HepG2 (cell line): ENCODE data around the gene CYP4V2. TPM values are rescaled to one million over a fixed set of nuclear protein-coding genes. Genes with fewer than 3 reads are reported as not detected.

Experiments used
- AGO2 ChIP-seq: fragments of 200-400 bp; formaldehyde crosslinking; optimal IDR thresholded peaks from 2 replicates; pipeline ENCODE3; 2017; ENCODE audit warnings: mild to moderate bottlenecking, low read depth, low read length, moderate library complexity
- ATF4 ChIP-seq, 2 experiments: fragments of 450-650 bp in 1 of 2; sonication (generic) in 1 of 2; formaldehyde crosslinking; IDR thresholded peaks; 2 replicates each; pipeline versions ENCODE4 v1.5.0 to v1.8.0; 2020 to 2022; ENCODE audit warnings: mild to moderate bottlenecking in 1 of 2, missing genetic modification reagents in 1 of 2
- CTCF ChIP-seq: sonication (generic); formaldehyde crosslinking; IDR thresholded peaks from 2 replicates; pipeline ENCODE4 v1.5.0; 2020; ENCODE audit warnings: mild to moderate bottlenecking, missing genetic modification reagents, moderate library complexity
- DZIP1 ChIP-seq: sonication (generic); formaldehyde crosslinking; IDR thresholded peaks from 2 replicates; pipeline ENCODE4 v1.5.0; 2020; ENCODE audit warnings: mild to moderate bottlenecking, missing genetic modification reagents
- HDAC1 ChIP-seq: sonication (generic); formaldehyde crosslinking; IDR thresholded peaks from 2 replicates; pipeline ENCODE4 v1.5.1; 2020; ENCODE audit warnings: mild to moderate bottlenecking, missing genetic modification reagents
- HMGXB3 ChIP-seq: sonication (generic); formaldehyde crosslinking; IDR thresholded peaks from 2 replicates; pipeline ENCODE4 v1.4.0; 2020; ENCODE audit warnings: missing genetic modification reagents, borderline replicate concordance
- JUN ChIP-seq: sonication (generic); formaldehyde crosslinking; IDR thresholded peaks from 2 replicates; pipeline ENCODE4 v1.4.0; 2020; ENCODE audit warnings: mild to moderate bottlenecking, missing genetic modification reagents
- KDM3A ChIP-seq: IDR thresholded peaks from 2 replicates; pipeline ENCODE4 v1.6.1; 2018; ENCODE audit warnings: low read depth, missing compliant biosample characterization
- KLF12 ChIP-seq: sonication (generic); formaldehyde crosslinking; IDR thresholded peaks from 2 replicates; pipeline ENCODE4 v1.4.0; 2020; ENCODE audit warnings: missing genetic modification reagents, borderline replicate concordance
- PITX1 ChIP-seq: sonication (generic); formaldehyde crosslinking; IDR thresholded peaks from 2 replicates; pipeline ENCODE4 v1.5.1; 2020; ENCODE audit warnings: mild to moderate bottlenecking, missing genetic modification reagents
- SMC3 ChIP-seq: IDR thresholded peaks from 2 replicates; pipeline ENCODE4 v1.6.1; 2011; ENCODE audit warnings: low read length, improper control_type of control experiment
- SRY ChIP-seq: sonication (generic); formaldehyde crosslinking; IDR thresholded peaks from 2 replicates; pipeline ENCODE4 v1.8.0; 2022; ENCODE audit warnings: mild to moderate bottlenecking, missing genetic modification reagents
- ZBTB21 ChIP-seq: sonication (generic); formaldehyde crosslinking; IDR thresholded peaks from 2 replicates; pipeline ENCODE4 v1.4.0; 2020; ENCODE audit warnings: missing genetic modification reagents
- ZBTB26 ChIP-seq: IDR thresholded peaks from 2 replicates; pipeline ENCODE4 v1.6.1; 2016; ENCODE audit warnings: missing compliant biosample characterization, missing genetic modification reagents, borderline replicate concordance
- ZFP41 ChIP-seq: sonication (generic); formaldehyde crosslinking; IDR thresholded peaks from 2 replicates; pipeline ENCODE4 v1.4.0; 2020; ENCODE audit warnings: mild to moderate bottlenecking, missing genetic modification reagents, borderline replicate concordance
- ZNF501 ChIP-seq: sonication (generic); formaldehyde crosslinking; IDR thresholded peaks from 2 replicates; pipeline ENCODE4 v1.5.1; 2020; ENCODE audit warnings: mild to moderate bottlenecking, moderate library complexity, missing genetic modification reagents
- ZNF749 ChIP-seq: sonication (generic); formaldehyde crosslinking; IDR thresholded peaks from 2 replicates; pipeline ENCODE4 v1.8.0; 2022; ENCODE audit warnings: mild to moderate bottlenecking, missing genetic modification reagents, moderate library complexity, borderline replicate concordance
- ZNF891 ChIP-seq: sonication (generic); formaldehyde crosslinking; IDR thresholded peaks from 2 replicates; pipeline ENCODE4 v1.5.0; 2020; ENCODE audit warnings: mild to moderate bottlenecking, missing genetic modification reagents
- polyA plus RNA-seq, 8 experiments: library from polyadenylated mRNA; depleted of rRNA in 3 of 8; stranded (reverse) in 7 of 8; unstranded in 1 of 8; fragments of >200 nt; fragmentation: Illumina TruSeq in 4 of 8; extraction: Trizol in 4 of 8; gene quantifications; 2 replicates each; pipeline versions ENCODE4 v1.2.1 to v1.2.3, GENCODE V29; 2011 to 2016; ENCODE audit warnings: low read depth in 4 of 8, missing spikeins in 1 of 8, mixed read lengths in 1 of 8; ENCODE audit not compliant: insufficient read depth in 1 of 8
- total RNA-seq, 5 experiments: library from RNA; depleted of rRNA; stranded (reverse); fragments of >200 nt; fragmentation: Illumina TruSeq; extraction: Trizol; gene quantifications; 2 replicates each; pipeline ENCODE4 v1.2.3, GENCODE V29; 2016; ENCODE audit warnings: low read depth in 1 of 5

CYP4V2 gene
- total and polyA plus RNA-seq, 2 of the 13 experiments (the other 11 are each of a cell fraction or from before 2014, with no cell fraction given) = 4.7 to 7.2 TPM

- TF ChIP-seq ZNF749 (CRISPR knock-in tag) (no peak), HMGXB3 (CRISPR knock-in tag) (no peak; the same call in 1 of the 2 replicates), JUN (no peak), ATF4 (CRISPR knock-in tag; IDR thresholded peaks at IDR 0.05) (no peak), ZNF501 (CRISPR knock-in tag) (peak; percentile 95), ZNF891 (CRISPR knock-in tag) (peak; percentile 28; the same call in 1 of the 2 replicates), DZIP1 (CRISPR knock-in tag) (0 out of 2 replicates have a peak, but pooled peaks have one; percentile 38), AGO2 (peak; percentile 56), SRY (peak; percentile 74; the same call in 1 of the 2 replicates), KLF12 (CRISPR knock-in tag) (no peak), PITX1 (CRISPR knock-in tag) (0 out of 2 replicates have a peak, but pooled peaks have one; percentile 11), HDAC1 (CRISPR knock-in tag) (peak; percentile 15), KDM3A (peak; percentile 30; the same call in 1 of the 2 replicates), CTCF (CRISPR knock-in tag) (peak; percentile 46; the same call in 1 of the 2 replicates), SMC3 (no peak), ZBTB26 (no peak), ZFP41 (CRISPR knock-in tag) (no peak), ZBTB21 (CRISPR knock-in tag) (no peak)
Measured at GRCh38 chr4:186190581-186191199, 677 bp upstream of the CYP4V2 start (continued).
